ENCODE measurements around the gene TSHZ2.

Gene TSHZ2

DNA sequence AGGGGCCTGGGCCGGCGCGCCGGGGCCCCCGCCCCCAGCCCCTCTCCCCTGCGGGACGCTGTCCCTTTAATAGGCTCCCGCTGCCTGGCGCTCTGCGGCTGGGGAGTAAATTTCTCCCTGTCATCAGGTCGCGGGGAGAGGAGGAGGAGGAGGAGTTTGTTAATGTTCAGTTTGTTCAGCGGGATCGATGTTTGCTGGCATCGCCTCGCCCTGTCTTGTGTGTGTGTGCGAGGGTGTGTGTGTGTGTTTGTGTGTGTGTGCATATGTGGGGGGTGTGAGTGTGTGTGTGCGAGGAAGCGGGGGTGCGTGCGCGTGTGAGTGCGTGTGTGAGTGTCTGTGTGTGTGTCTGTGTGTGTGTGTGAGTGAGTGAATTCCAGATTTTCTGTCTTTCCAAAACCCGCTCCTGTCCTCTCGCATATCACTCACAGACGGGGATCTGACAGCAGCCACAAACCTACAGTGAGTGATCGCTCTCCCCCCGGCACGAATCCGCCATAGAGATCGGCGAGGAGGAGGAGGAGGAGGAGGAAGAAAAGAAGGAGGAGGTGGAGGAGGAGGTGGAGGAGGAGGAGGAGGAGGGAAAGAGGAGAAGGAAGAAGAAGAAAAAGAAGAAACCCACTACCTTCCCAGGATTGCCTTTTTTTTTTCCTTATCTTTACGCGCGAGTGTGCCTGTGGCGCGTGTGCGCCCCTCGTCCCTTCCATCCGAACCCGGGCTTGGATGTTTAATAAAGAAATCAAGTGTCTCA lies at the start of gene TSHZ2:
Gene TSHZ2, plus strand, starts transcription at position 169 of the 748 bp plus-strand sequence. CDS start 936 bp downstream, outside the sequence.
- peak; percentile 19 for DNase-seq

DNA sequence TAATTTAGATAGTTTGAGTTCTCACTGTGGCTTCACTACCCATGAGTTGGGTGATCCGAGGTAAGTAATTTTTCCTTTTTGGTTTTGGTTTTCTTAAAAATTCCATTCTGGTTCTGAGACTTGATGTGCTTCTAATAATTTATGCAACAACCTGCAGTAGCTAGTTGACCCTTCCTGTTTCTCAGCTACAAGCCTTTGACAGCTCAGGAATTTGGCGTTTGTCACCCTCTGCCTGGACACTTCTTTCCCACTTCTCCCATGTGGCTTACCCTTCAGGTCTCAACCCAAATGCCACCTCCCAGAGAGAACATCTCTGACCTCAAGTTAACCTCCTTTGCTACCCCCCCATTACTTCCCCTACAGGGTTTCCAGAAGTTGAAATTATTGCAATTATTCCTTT lies 49.7 kb upstream of the TSHZ2 start:
- DNase-seq = no peak

GRCh38 chr20:52923123-52923937 lies 48.8 kb upstream of the TSHZ2 start:
- no peak for DNase-seq

DNA sequence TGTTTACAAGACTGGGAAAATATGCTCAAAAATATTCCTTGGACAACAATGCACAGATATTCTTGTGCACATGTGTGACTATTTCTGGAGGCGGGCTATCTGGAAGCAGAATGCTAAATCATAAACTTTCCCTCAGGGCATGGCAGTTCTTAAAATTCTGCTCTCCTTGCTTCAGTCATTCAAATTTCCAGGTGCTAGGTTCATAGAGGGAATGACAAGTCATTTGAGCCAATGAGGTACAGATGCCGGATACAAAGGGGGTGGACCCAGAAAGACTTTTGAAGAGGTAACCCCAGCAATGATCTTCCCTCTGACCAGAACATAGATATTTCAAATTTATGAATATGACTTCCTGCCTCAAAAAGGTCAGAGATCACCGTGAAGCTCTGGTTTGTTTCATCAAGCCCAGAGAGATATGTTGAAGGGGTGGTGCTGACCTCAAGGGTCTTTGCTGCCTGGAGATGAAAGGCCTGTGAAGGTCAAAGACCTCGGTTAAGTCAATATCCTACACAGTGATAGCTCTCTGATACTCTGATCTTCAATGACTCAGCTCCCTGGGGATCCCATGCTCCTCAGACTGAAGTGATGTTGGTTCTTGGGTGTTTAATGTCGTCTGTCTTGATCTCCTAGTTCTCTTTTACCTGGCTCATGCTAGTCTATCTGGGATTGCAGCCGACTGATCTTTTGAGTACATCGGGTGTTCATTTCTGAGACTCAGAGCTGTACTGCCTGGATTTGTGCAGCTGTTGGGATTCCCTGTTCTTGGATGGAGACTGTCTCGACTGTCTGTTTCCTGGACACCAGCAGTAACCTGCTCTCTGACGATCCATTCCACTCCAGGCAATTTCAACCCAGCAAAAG lies 47.5 kb upstream of the TSHZ2 start:
- DNase-seq = no peak

- no peak for DNase-seq
Observed at GRCh38 chr20:52926505-52926904, 45.7 kb upstream of the TSHZ2 start.

DNA sequence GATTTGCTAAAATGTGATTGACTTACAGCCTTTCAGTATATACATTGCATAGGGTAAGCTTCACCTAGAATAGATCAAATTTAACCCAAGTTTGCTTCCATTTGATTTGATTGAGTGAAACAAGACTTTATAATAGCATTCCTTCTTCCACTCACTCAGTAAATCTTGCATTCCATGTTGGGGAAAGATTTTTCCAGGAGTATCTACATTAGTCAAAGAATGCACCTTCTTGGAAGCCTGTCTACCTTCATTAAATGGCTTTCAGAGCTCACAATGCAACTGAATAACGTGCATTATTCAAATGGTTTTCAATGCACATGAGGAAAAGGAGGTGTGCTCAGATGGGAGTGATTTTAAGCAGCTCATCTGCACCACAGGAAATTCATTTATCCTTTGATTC lies 38.3 kb upstream of the TSHZ2 start:
- no peak for DNase-seq

DNA sequence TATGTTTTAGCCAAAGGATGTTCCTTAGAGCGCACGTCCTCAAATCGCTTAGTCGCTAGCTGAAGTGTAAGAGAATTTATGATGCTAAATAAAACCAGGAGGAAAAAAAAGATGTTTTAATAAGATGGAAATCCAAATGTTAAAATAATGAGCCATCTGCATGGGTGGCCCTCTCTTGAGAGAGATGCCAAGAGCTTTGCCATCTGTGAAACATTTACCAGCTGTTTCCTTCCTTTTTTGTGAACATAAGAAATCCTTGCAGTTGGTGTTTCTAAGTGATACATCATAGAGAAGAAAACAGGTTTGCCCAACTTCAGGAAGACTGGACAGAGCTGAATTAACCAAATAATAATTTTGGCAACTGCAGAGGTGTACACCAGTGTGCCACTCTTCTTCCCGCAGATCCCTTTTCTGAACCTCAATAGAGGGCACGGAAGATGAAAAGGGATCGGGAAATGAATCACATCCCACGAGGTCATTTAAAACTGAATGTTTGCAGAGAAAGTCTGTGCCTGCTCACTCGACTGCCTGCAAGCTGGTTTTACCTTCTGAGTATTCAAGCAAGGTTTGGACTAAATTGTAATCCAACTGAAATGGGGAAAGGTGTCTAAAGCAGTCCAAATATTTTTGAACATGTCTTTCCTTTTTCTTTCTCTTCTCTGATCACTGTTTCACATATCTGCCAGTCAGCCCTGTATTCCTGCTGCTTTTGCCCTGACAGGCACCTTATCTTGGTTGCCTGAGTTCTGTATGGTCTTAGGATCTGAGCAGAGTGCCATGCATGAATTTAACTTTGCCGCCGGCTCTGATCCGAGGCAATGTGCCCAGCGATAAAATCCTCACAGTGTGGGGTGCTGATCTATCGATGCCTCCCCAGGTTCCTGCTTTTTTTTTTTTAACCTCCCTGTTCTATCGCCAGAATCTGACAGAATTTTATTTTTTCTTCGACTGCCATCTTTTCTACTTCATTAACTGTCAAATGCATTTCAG lies 35.5 kb upstream of the TSHZ2 start:
- DNase-seq = no peak

- DNase-seq = no peak
Observed at GRCh38 chr20:52937591-52938100, 34.5 kb upstream of the TSHZ2 start.

GRCh38 chr20:52939141-52939540 lies 33.0 kb upstream of the TSHZ2 start:
- DNase-seq = no peak

GRCh38 chr20:52941808-52942207 lies 30.4 kb upstream of the TSHZ2 start:
- DNase-seq = no peak

DNA sequence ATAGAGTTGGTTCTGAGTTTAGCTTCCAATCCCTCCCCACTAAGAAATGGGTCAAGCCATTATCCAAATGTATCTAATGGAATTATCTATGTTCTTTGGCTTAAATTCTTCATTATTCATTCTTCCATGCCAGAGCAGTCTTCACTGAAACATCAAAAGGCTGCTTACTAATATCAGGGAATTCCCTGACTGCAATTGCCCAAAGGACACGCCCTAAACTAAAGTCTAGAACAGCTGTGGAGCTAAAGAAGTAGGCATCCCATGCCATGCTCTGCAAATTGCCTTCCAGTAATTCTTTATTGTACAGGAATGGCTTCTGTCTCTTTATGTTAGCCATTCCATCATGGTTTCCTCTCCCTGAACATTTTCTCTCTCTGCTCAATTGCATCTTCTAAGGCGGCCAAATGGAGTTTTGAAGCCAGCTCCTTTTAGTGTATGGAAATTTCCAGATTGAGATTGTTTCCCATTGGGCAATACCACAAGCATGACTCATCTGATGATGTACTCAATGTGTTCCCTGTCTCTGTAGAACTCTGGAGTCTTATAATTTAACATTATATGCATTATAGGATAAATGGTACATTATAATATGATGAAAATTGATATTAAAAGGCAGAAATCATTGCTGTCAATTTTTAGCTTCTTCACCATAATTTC lies 28.8 kb upstream of the TSHZ2 start:
- no peak for DNase-seq

DNA sequence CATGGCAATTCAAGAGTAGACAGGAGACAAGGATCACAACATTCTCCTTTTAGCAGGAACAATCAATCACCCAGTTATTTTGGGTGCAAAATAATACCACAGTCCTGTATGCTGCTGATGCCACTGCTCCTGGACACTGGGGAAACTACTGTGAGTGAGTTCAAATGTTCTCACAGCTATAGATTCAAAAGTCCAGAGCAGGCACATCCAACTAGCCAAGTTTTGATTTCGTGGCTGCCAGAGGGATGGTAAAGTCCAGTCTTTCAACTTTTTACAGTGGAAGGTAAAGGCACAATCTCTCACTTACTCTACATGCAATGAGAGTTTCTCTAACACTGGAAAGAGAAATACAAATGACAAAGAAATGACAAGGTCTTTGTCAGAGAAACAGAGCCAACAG lies 26.9 kb upstream of the TSHZ2 start:
- DNase-seq = no peak

DNA sequence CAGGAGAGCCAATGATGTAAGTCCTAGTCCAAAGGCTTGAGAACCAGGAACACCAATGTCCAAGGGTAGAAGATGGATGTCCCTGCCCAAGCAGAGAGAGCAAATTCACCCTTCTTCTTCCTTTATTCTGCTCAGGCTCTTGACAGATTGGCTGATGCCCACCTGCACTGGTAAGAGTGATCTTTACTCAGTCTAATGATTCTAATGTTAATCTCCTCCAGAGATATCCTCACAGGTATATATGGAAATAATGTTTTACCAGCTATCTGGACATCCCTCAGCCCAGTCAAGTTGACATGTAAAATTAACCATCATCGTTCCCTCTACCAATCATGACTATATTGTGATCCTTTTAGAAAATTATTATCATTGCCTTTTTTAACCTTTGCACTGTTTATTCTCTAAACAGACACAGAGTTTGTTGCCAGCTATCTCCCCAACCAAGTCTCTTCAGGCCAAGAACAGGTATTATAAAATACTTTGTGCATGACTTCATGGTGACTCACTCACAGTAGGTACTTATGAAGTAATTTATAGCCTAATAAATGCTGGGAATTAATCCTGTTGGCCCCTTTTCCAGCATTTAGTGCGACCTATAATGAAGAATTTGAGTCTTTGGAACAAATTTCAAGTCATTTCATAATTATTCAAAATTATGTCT lies 26.2 kb upstream of the TSHZ2 start:
- DNase-seq = no peak

DNA sequence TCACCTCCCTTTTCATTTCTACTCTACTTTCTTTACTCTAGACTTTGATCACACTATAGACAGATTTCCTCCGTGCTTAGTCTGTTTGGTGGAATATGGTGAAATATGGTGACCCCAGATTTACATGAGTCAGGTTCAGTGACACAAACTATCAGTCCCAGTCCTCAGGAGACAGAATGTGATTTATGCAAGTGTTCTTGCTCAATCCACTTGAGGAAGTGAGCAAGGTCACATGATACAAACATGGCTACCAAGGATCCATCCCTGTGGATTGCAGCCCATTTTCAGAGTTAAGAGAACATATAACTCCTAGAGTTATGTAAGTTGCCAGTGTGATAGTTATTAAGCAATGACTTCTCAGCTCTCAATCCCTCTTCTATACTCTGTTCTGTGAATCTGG lies 23.7 kb upstream of the TSHZ2 start:
- no peak for DNase-seq

- no peak for DNase-seq
Observed at GRCh38 chr20:52953020-52953419, 19.1 kb upstream of the TSHZ2 start.

GRCh38 chr20:52954849-52955248 lies 17.3 kb upstream of the TSHZ2 start:
- no peak for DNase-seq

GRCh38 chr20:52958211-52958610 lies 13.9 kb upstream of the TSHZ2 start:
- no peak for DNase-seq

GRCh38 chr20:52959125-52959524 lies 13.0 kb upstream of the TSHZ2 start:
- no peak for DNase-seq

DNA sequence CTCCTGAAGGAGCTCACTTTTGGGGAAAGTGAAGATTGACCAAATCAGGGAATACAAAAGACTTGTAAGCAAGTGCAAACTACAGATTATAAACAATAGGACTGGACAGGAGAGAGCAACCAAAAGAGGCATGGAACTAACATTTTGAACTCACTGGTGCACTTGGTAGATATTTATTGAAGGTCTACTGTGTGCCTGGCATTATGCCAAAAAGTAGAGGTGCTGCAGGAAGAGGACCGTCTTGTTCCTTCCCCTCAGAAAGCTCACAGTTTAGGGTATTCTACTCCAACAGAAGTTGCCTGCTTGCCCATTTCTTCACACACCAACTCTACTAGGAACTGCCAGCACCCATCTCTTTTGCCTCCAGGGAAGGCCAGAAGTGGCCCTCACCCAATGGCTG lies 10.0 kb upstream of the TSHZ2 start:
- no peak for DNase-seq

GRCh38 chr20:52963131-52963530 lies 9.0 kb upstream of the TSHZ2 start:
- DNase-seq = no peak

DNA sequence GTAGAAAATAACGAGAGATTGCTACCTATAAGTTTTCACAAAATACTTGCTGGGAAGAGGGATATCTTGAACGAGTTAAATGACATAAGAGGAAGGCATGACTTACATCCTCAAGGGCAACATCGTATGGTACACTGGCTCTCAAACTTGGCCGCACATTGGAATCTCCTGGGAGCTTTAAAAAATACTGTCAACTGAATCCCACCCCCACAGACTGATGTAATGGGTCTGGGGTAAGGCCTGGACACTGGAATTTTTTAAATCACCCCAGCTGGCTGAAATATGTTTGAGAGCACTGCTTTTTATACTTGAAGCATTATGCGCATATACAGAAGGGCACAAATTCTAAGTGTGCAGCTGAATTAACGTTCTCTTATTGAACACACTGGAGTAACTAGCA lies 8.0 kb upstream of the TSHZ2 start:
- no peak for DNase-seq

Measured in activated CD8-positive, alpha-beta memory T cell treated with anti-CD3 and anti-CD28 coated beads, Interleukin-2, amount 50 U/mL, for 4 hours (primary cell).